VCaP (cell line): ENCODE measurements around the gene TM9SF3.

Source experiments
- H3K27ac ChIP-seq: fragments of 450-650 bp; 2 replicates; pipeline ENCODE4 v1.5.1; 2017
- CTCF ChIP-seq: fragments of 450-650 bp; conservative IDR thresholded peaks from 2 replicates; pipeline ENCODE4 v1.5.1; 2017; ENCODE audit warnings: mild to moderate bottlenecking, moderate library complexity

Gene TM9SF3

GRCh38 chr10:96610817-96611216, 24.0 kb upstream of the TM9SF3 start:
- no peak for TF ChIP-seq CTCF
- H3K27ac ChIP-seq = no peak overlapping the region

- no peak overlapping the region for H3K27ac ChIP-seq
- no peak for TF ChIP-seq CTCF
Measured at GRCh38 chr10:96609510-96609909, 22.7 kb upstream of the TM9SF3 start.

GRCh38 chr10:96608805-96609204, 22.0 kb upstream of the TM9SF3 start:
- no peak for TF ChIP-seq CTCF
- H3K27ac ChIP-seq = no peak overlapping the region

- no peak overlapping the region for H3K27ac ChIP-seq
- TF ChIP-seq CTCF = no peak
Measured at GRCh38 chr10:96608262-96608661, 21.4 kb upstream of the TM9SF3 start.

- no peak for TF ChIP-seq CTCF
- H3K27ac ChIP-seq = no peak overlapping the region
Measured at GRCh38 chr10:96606946-96607345, 20.1 kb upstream of the TM9SF3 start.

GRCh38 chr10:96606216-96606615, 19.4 kb upstream of the TM9SF3 start:
- H3K27ac ChIP-seq = no peak overlapping the region
- no peak for TF ChIP-seq CTCF

GRCh38 chr10:96600337-96600736, 13.5 kb upstream of the TM9SF3 start:
- TF ChIP-seq CTCF = no peak

GRCh38 chr10:96598846-96599245, 12.0 kb upstream of the TM9SF3 start:
- TF ChIP-seq CTCF = no peak
- H3K27ac ChIP-seq = no peak overlapping the region

More at GRCh38 chr10:96600337-96600736, 13.5 kb upstream of the TM9SF3 start:
- H3K27ac ChIP-seq = no peak overlapping the region
